Measurements from ENCODE around the gene CAPZA1. TPM values are rescaled to one million over a fixed set of nuclear protein-coding genes. Genes with fewer than 3 reads are reported as not detected.

CAPZA1 gene
- polyA plus RNA-seq, 1 donor from 2014 or later: 82.2 TPM

- no peaks in the 10 kb centered on the region for H3F3A ChIP-seq (ENCODE audit: insufficient read depth, low read length, poor library complexity, severe bottlenecking)
- no peak overlapping the region for H3K4me2 ChIP-seq (ENCODE audit: low read length)
- H3K9ac ChIP-seq (ENCODE audit: low read length): no peak overlapping the region
- no peaks in the 10 kb centered on the region for H3K79me2 ChIP-seq (replicated peaks; ENCODE audit: insufficient read depth, low read length)
- H3K4me3 ChIP-seq (ENCODE audit: low read length): no peak overlapping the region
- no peaks in the 10 kb centered on the region for H3K9me3 ChIP-seq (ENCODE audit: low read length)
- H3K36me3 ChIP-seq (ENCODE audit: insufficient read depth, low read length): no peaks in the 10 kb centered on the region
- TF ChIP-seq REST (IDR thresholded peaks at IDR 0.05; ENCODE audit: borderline replicate concordance) (no peak), CTCF (IDR thresholded peaks at IDR 0.05; ENCODE audit: poor library complexity, severe bottlenecking) (no peak)
- no peak overlapping the region for H3K27ac ChIP-seq (ENCODE audit: low read length)
- H3K27me3 ChIP-seq (ENCODE audit: insufficient read depth, low read depth, low read length): peaks cover 31% of the 10 kb centered on the region
- H3K9me2 ChIP-seq (ENCODE audit: insufficient read depth, low read length): no peaks in the 10 kb centered on the region
- H4K20me1 ChIP-seq (ENCODE audit: insufficient read depth): no peaks in the 10 kb centered on the region
- no peak overlapping the region for H2AFZ ChIP-seq (ENCODE audit: low read depth, low read length)
Observed at GRCh38 chr1:112710159-112710558, 90.5 kb downstream of the CAPZA1 start.

GRCh38 chr1:112710586-112710985 lies 91.0 kb downstream of the CAPZA1 start:
- Histone ChIP-seq H3K27me3 (ENCODE audit: insufficient read depth, low read depth, low read length) (peaks cover 35% of the 10 kb centered on the region), H3K4me3 (ENCODE audit: low read length) (no peak overlapping the region), H4K20me1 (ENCODE audit: insufficient read depth) (no peaks in the 10 kb centered on the region), H3K9me3 (ENCODE audit: low read length) (no peaks in the 10 kb centered on the region), H3K9ac (ENCODE audit: low read length) (no peak overlapping the region), H2AFZ (ENCODE audit: low read depth, low read length) (no peak overlapping the region), H3K79me2 (replicated peaks; ENCODE audit: insufficient read depth, low read length) (no peaks in the 10 kb centered on the region), H3K27ac (ENCODE audit: low read length) (no peak overlapping the region), H3K9me2 (ENCODE audit: insufficient read depth, low read length) (no peaks in the 10 kb centered on the region), H3F3A (ENCODE audit: insufficient read depth, low read length, poor library complexity, severe bottlenecking) (no peaks in the 10 kb centered on the region), H3K4me2 (ENCODE audit: low read length) (no peak overlapping the region), H3K36me3 (ENCODE audit: insufficient read depth, low read length) (no peaks in the 10 kb centered on the region)
- TF ChIP-seq MXI1 (conservative IDR thresholded peaks at IDR 0.05; ENCODE audit: poor library complexity, severe bottlenecking): no peak
- TF ChIP-seq SMC3 (conservative IDR thresholded peaks at IDR 0.05; ENCODE audit: poor library complexity): no peak
- TF ChIP-seq EZH2 (IDR thresholded peaks at IDR 0.05; ENCODE audit: borderline replicate concordance, insufficient read depth, low read length, poor library complexity, severe bottlenecking): no peak
- no peak for TF ChIP-seq POLR2AphosphoS5 (IDR thresholded peaks at IDR 0.05)
- no peak for TF ChIP-seq REST (IDR thresholded peaks at IDR 0.05; ENCODE audit: borderline replicate concordance)
- no peak for TF ChIP-seq CTCF (IDR thresholded peaks at IDR 0.05; ENCODE audit: poor library complexity, severe bottlenecking)
- TF ChIP-seq RAD21 (conservative IDR thresholded peaks at IDR 0.05): no peak
- no peak for TF ChIP-seq TAF1 (IDR thresholded peaks at IDR 0.05; ENCODE audit: low read depth)
- TF ChIP-seq EP300 (conservative IDR thresholded peaks at IDR 0.05; ENCODE audit: poor library complexity, severe bottlenecking): no peak

Measured in neural cell (in vitro differentiated cells).